H9 (cell line): ENCODE measurements around the gene MACIR. TPM values are rescaled to one million over a fixed set of nuclear protein-coding genes. Genes with fewer than 3 reads are reported as not detected.

Source experiments
- DNase-seq: peaks from one replicate; pipeline ENCODE4 v3.0.0-alpha.2; 2017
- H2AFZ ChIP-seq: one replicate; pipeline ENCODE4 v1.6.1; 2013; ENCODE audit warnings: mild to moderate bottlenecking, low read length, control low read depth, moderate library complexity
- H2AK5ac ChIP-seq: 2 replicates; pipeline ENCODE4 v1.6.1; 2013; ENCODE audit warnings: low read length, control low read depth, mixed read lengths; ENCODE audit not compliant: insufficient read length
- H2BK120ac ChIP-seq: one replicate; pipeline ENCODE4 v1.6.1; 2013; ENCODE audit warnings: low read depth, mild to moderate bottlenecking, low read length, control low read depth, inconsistent platforms; ENCODE audit not compliant: poor library complexity, severe bottlenecking
- H2BK12ac ChIP-seq: 2 replicates; pipeline ENCODE4 v1.6.1; 2013; ENCODE audit warnings: low read length, control low read depth, mixed read lengths, low read depth; ENCODE audit not compliant: insufficient read length
- H2BK15ac ChIP-seq: 2 replicates; pipeline ENCODE4 v1.6.1; 2013; ENCODE audit warnings: low read depth, low read length, control low read depth
- H2BK20ac ChIP-seq: one replicate; pipeline ENCODE4 v1.6.1; 2013; ENCODE audit warnings: low read depth, mild to moderate bottlenecking, low read length, control low read depth, inconsistent platforms; ENCODE audit not compliant: poor library complexity, severe bottlenecking
- H2BK5ac ChIP-seq: 2 replicates; pipeline ENCODE4 v1.6.1; 2013; ENCODE audit warnings: low read length, control low read depth, mixed read lengths; ENCODE audit not compliant: insufficient read length
- H3K14ac ChIP-seq: 2 replicates; pipeline ENCODE4 v1.6.1; 2013; ENCODE audit warnings: low read length, control low read depth; ENCODE audit not compliant: insufficient read depth
- H3K18ac ChIP-seq: 2 replicates; pipeline ENCODE4 v1.6.1; 2013; ENCODE audit warnings: low read depth, mild to moderate bottlenecking, mixed read lengths, low read length, control low read depth; ENCODE audit not compliant: insufficient read length
- H3K23ac ChIP-seq: 2 replicates; pipeline ENCODE4 v1.6.1; 2013; ENCODE audit warnings: low read length, control low read depth, mixed read lengths, low read depth; ENCODE audit not compliant: insufficient read length
- H3K23me2 ChIP-seq: 2 replicates; pipeline ENCODE4 v1.6.1; 2013; ENCODE audit warnings: low read depth, mild to moderate bottlenecking, mixed read lengths, low read length, control low read depth; ENCODE audit not compliant: insufficient read length, poor library complexity, severe bottlenecking
- H3K27ac ChIP-seq: 2 replicates; pipeline ENCODE4 v1.5.1; 2013; ENCODE audit warnings: low read length, control low read depth, mixed read lengths, low read depth; ENCODE audit not compliant: insufficient read length
- H3K27me3 ChIP-seq: 2 replicates; pipeline ENCODE4 v1.6.1; 2013; ENCODE audit warnings: low read length, control low read depth, inconsistent platforms; ENCODE audit not compliant: insufficient read depth
- H3K4ac ChIP-seq: 2 replicates; pipeline ENCODE4 v1.6.1; 2013; ENCODE audit warnings: low read depth, mild to moderate bottlenecking, control low read depth, inconsistent platforms, low read length, moderate library complexity
- H3K4me1 ChIP-seq: 2 replicates; pipeline ENCODE4 v1.6.1; 2013; ENCODE audit warnings: low read length, control low read depth, inconsistent platforms; ENCODE audit not compliant: insufficient read depth
- H3K4me2 ChIP-seq: 2 replicates; pipeline ENCODE4 v1.6.1; 2013; ENCODE audit warnings: low read length, control low read depth, mixed read lengths; ENCODE audit not compliant: insufficient read length, insufficient read depth
- H3K56ac ChIP-seq: 2 replicates; pipeline ENCODE4 v1.6.1; 2013; ENCODE audit warnings: low read depth, mild to moderate bottlenecking, mixed read lengths, low read length, control low read depth; ENCODE audit not compliant: insufficient read length
- H3K79me1 ChIP-seq: 2 replicates; pipeline ENCODE4 v1.6.1; 2013; ENCODE audit warnings: low read depth, mild to moderate bottlenecking, moderate library complexity, low read length, control low read depth, inconsistent platforms; ENCODE audit not compliant: insufficient read depth, poor library complexity, severe bottlenecking
- H3K79me2 ChIP-seq: 2 replicates; pipeline ENCODE4 v1.6.1; 2013; ENCODE audit warnings: low read length, control low read depth, inconsistent platforms; ENCODE audit not compliant: insufficient read depth
- H3K9ac ChIP-seq: 2 replicates; pipeline ENCODE4 v1.6.1; 2013; ENCODE audit warnings: low read length, control low read depth, mixed read lengths; ENCODE audit not compliant: insufficient read length; ENCODE audit errors: extremely low read depth
- H3K9me3 ChIP-seq: one replicate; pipeline ENCODE4 v1.6.1; 2013; ENCODE audit warnings: low read depth, low read length, inconsistent platforms; ENCODE audit not compliant: control insufficient read depth
- H3T11ph ChIP-seq: one replicate; pipeline ENCODE4 v1.6.1; 2013; ENCODE audit warnings: mild to moderate bottlenecking, low read length, control low read depth, inconsistent platforms
- H4K20me1 ChIP-seq: one replicate; pipeline ENCODE4 v1.6.1; 2013; ENCODE audit not compliant: control insufficient read depth, insufficient read length, insufficient read depth
- H4K5ac ChIP-seq: 2 replicates; pipeline ENCODE4 v1.6.1; 2013; ENCODE audit warnings: low read depth, mild to moderate bottlenecking, mixed read lengths, low read length, control low read depth; ENCODE audit not compliant: insufficient read length
- H4K8ac ChIP-seq: replicated peaks from 2 replicates; pipeline ENCODE4 v1.6.1; 2013; ENCODE audit warnings: low read length, control low read depth, mixed read lengths, low read depth; ENCODE audit not compliant: insufficient read length
- H4K91ac ChIP-seq: 2 replicates; pipeline ENCODE4 v1.6.1; 2013; ENCODE audit warnings: low read depth, mild to moderate bottlenecking, moderate library complexity, mixed read lengths, low read length, control low read depth; ENCODE audit not compliant: insufficient read length
- H3K27ac Mint-ChIP-seq, 3 experiments: 2 replicates in 2 of 3; 3 replicates in 1 of 3; pipeline ENCODE4 v1.8.0; 2020 to 2021; ENCODE audit warnings: mixed read lengths in 3 of 3, mild to moderate bottlenecking in 1 of 3, moderate library complexity in 1 of 3
- H3K27me3 Mint-ChIP-seq: 2 replicates; pipeline ENCODE4 v1.8.0; 2021; ENCODE audit warnings: low read depth, mild to moderate bottlenecking, moderate library complexity, mixed read lengths
- H3K36me3 Mint-ChIP-seq, 3 experiments: 2 replicates in 2 of 3; 3 replicates in 1 of 3; pipeline ENCODE4 v1.8.0; 2020 to 2021; ENCODE audit warnings: low read depth in 3 of 3, mixed read lengths in 3 of 3; ENCODE audit not compliant: insufficient read depth in 1 of 3
- H3K4me1 Mint-ChIP-seq, 2 experiments: 2 replicates each; pipeline ENCODE4 v1.8.0; 2020; ENCODE audit warnings: mixed read lengths in 2 of 2
- H3K4me3 Mint-ChIP-seq, 2 experiments: 2 replicates in 1 of 2; 3 replicates in 1 of 2; pipeline ENCODE4 v1.8.0; 2020 to 2021; ENCODE audit warnings: mild to moderate bottlenecking in 2 of 2, mixed read lengths in 2 of 2, moderate library complexity in 1 of 2
- H3K9me3 Mint-ChIP-seq, 2 experiments: 2 replicates in 1 of 2; 3 replicates in 1 of 2; pipeline ENCODE4 v1.8.0; 2020; ENCODE audit warnings: mild to moderate bottlenecking in 2 of 2, mixed read lengths in 2 of 2, moderate library complexity in 1 of 2
- WGBS: extraction: QIAGEN DNeasy Blood & Tissue Kit; methylation state at CpG from one replicate; pipeline ENCODE4 v1.1.7; 2013; ENCODE audit warnings: missing lambda C conversion rate, low lambda C conversion rate, mixed read lengths; ENCODE audit not compliant: insufficient read length; ENCODE audit errors: extremely low coverage; 5-methylcytosine and 5-hydroxymethylcytosine counted together
- total RNA-seq: library from RNA; stranded (reverse); gene quantifications from 2 replicates; pipeline ENCODE4 v1.2.1, GENCODE V29; 2021
- TF ChIP-seq, protein P1 (sequence below): fragments of 200-600 bp; sonication (generic); conservative IDR thresholded peaks from 3 replicates; pipeline ENCODE4 v1.8.0; 2021; ENCODE audit warnings: antibody characterized with exemption, mild to moderate bottlenecking

The MACIR gene
- total RNA-seq, 1 experiment from 2014 or later: 11.7 TPM

DNA sequence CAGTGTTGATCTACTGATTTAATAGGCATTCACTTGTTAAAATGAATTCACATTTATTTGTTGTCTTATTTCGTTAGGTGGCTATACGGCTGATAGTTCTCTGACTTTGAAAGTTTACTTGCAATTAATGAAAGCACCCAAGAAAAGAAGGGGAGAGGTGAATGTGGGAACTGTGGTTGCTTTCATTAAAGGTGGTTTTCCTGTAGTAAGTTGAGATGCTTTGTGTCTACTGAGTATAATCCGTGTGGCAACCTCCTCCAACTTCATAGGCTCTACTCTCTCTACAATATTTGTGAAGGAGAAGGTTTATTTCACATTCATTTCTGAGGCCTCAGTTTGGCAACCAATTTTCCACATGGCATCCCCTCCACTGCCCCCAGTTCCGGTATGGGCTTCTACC lies 12.8 kb upstream of the MACIR start:
- H3K79me1 ChIP-seq: no peaks in the 10 kb centered on the region
- Mint-ChIP-seq H3K4me3 (no peak overlapping the region), H3K4me1 (peaks cover 3% of the 10 kb centered on the region in 2 experiments; a peak in 2 of 4 replicates), H3K9me3 (peaks cover 0 to 2% of the 10 kb centered on the region in 2 experiments; a peak in 2 of 5 replicates), H3K36me3 (peaks cover 0 to 4% (median 0%) of the 10 kb centered on the region in 3 experiments; a peak in 1 of 7 replicates), H3K27me3 (no peaks in the 10 kb centered on the region), H3K27ac (no peak overlapping the region)
- H3K14ac ChIP-seq: no peak overlapping the region
- H3K23ac ChIP-seq: no peak overlapping the region
- no peak overlapping the region for H2BK15ac ChIP-seq
- DNase-seq: no peak
- H2BK120ac ChIP-seq: no peak overlapping the region
- H2BK12ac ChIP-seq: no peak overlapping the region
- no peak overlapping the region for H4K91ac ChIP-seq
- H3K9ac ChIP-seq: no peak overlapping the region
- H3K79me2 ChIP-seq: no peaks in the 10 kb centered on the region
- H3K27me3 ChIP-seq: no peaks in the 10 kb centered on the region
- no peaks in the 10 kb centered on the region for H3K23me2 ChIP-seq
- WGBS: no CpG with 5 or more reads among the region's 4 CpGs
- H3T11ph ChIP-seq: no peak overlapping the region
- H3K9me3 ChIP-seq: no peaks in the 10 kb centered on the region
- no peak overlapping the region for H3K4me2 ChIP-seq
- no peak overlapping the region for H2AK5ac ChIP-seq
- H2BK5ac ChIP-seq: no peak overlapping the region
- no peak overlapping the region for H4K5ac ChIP-seq
- H2BK20ac ChIP-seq: no peak overlapping the region
- TF ChIP-seq, protein P1, sequence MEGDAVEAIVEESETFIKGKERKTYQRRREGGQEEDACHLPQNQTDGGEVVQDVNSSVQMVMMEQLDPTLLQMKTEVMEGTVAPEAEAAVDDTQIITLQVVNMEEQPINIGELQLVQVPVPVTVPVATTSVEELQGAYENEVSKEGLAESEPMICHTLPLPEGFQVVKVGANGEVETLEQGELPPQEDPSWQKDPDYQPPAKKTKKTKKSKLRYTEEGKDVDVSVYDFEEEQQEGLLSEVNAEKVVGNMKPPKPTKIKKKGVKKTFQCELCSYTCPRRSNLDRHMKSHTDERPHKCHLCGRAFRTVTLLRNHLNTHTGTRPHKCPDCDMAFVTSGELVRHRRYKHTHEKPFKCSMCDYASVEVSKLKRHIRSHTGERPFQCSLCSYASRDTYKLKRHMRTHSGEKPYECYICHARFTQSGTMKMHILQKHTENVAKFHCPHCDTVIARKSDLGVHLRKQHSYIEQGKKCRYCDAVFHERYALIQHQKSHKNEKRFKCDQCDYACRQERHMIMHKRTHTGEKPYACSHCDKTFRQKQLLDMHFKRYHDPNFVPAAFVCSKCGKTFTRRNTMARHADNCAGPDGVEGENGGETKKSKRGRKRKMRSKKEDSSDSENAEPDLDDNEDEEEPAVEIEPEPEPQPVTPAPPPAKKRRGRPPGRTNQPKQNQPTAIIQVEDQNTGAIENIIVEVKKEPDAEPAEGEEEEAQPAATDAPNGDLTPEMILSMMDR: no peak
- H4K8ac ChIP-seq: no peak overlapping the region
- H3K4ac ChIP-seq: no peak overlapping the region
- H2AFZ ChIP-seq: no peak overlapping the region
- H3K4me1 ChIP-seq: no peaks in the 10 kb centered on the region
- no peak overlapping the region for H3K27ac ChIP-seq
- no peak overlapping the region for H3K56ac ChIP-seq
- no peak overlapping the region for H3K18ac ChIP-seq
- no peaks in the 10 kb centered on the region for H4K20me1 ChIP-seq
